NCI-H1694 treated with DMSO at 0.1 percent for 48 hours (cell line): Measurements from ENCODE around the gene ATAD3C.

Experiments
- DNase-seq: peaks from one replicate; lab custom pipeline; 2025; lab: John Stamatoyannopoulos, UW

ATAD3C gene

GRCh38 chr1:1431845-1432273 is 17.6 kb upstream of the ATAD3C start:
- no peak for DNase-seq

- DNase-seq, result no peak
These were observed 17.1 kb upstream of the ATAD3C start for GRCh38 chr1:1432274-1432950.

GRCh38 chr1:1432951-1433803 is 16.3 kb upstream of the ATAD3C start:
- peak; percentile 50 for DNase-seq

- no peak for DNase-seq
These were observed 15.7 kb upstream of the ATAD3C start for GRCh38 chr1:1433804-1434130.

GRCh38 chr1:1434131-1434823 is 15.2 kb upstream of the ATAD3C start:
- DNase-seq, result no peak

- no peak for DNase-seq
These were observed 14.7 kb upstream of the ATAD3C start for GRCh38 chr1:1434824-1435105.

- peak; percentile 22 for DNase-seq
These were observed 14.2 kb upstream of the ATAD3C start, which contains the start of gene VWA1 for GRCh38 chr1:1435106-1435903. TSS of gene VWA1 (plus strand) at chr1:1435690. CDS start at chr1:1435749, 59 bp downstream.

- no peak for DNase-seq
These were observed 13.4 kb upstream of the ATAD3C start for GRCh38 chr1:1435911-1436629.

GRCh38 chr1:1436630-1437032 is 12.9 kb upstream of the ATAD3C start:
- DNase-seq, result no peak

GRCh38 chr1:1437033-1437903 is 12.2 kb upstream of the ATAD3C start:
- DNase-seq, result no peak

GRCh38 chr1:1437904-1438376 is 11.5 kb upstream of the ATAD3C start:
- DNase-seq, result no peak

- DNase-seq, result no peak
These were observed 10.7 kb upstream of the ATAD3C start for GRCh38 chr1:1438531-1439381.

- no peak for DNase-seq
These were observed 9.8 kb upstream of the ATAD3C start for GRCh38 chr1:1439546-1440261.

- DNase-seq, result no peak
These were observed 9.1 kb upstream of the ATAD3C start for GRCh38 chr1:1440262-1441001.

- DNase-seq, result peak; percentile 18
These were observed 8.2 kb upstream of the ATAD3C start for GRCh38 chr1:1441002-1441888.

- DNase-seq, result no peak
These were observed 7.3 kb upstream of the ATAD3C start for GRCh38 chr1:1442069-1442770.
